Gastroesophageal sphincter (tissue), 4 donors: ENCODE results near the gene MDGA2. TPM values are rescaled to one million over a fixed set of nuclear protein-coding genes. Genes with fewer than 3 reads are reported as not detected.
"Not testable (repeated sequence)": the region's sequence is repeated elsewhere in the genome, so short reads cannot be mapped to it uniquely, and the experiment has no call there.

Source experiments
- ATAC-seq: fragments of 150-250 bp; one replicate; pipeline ENCODE4 v1.9.1; 2016; ENCODE audit warnings: mild to moderate bottlenecking, moderate library complexity
- H3K27ac ChIP-seq, 4 donors: fragments of 200-600 bp; sonication (generic) in 3 of 4; 1 replicate in 3 of 4; 2 replicates in 1 of 4; pipeline ENCODE4 v1.5.1; 2016 to 2019
- H3K27me3 ChIP-seq: fragments of 200-600 bp; sonication (generic); one replicate; pipeline ENCODE4 v1.5.1; 2019
- H3K36me3 ChIP-seq, 2 donors: fragments of 200-600 bp; sonication (generic); one replicate each; pipeline ENCODE4 v1.5.1; 2019; ENCODE audit warnings: control low read depth in 1 of 2
- H3K4me1 ChIP-seq, 3 donors: fragments of 200-600 bp; sonication (generic); 1 replicate in 2 of 3; 2 replicates in 1 of 3; pipeline ENCODE4 v1.5.1; 2016 to 2019; ENCODE audit warnings: control low read depth in 2 of 3
- H3K4me3 ChIP-seq, 2 donors: fragments of 200-600 bp; sonication (generic); one replicate each; pipeline ENCODE4 v1.5.1; 2019; ENCODE audit warnings: mild to moderate bottlenecking in 1 of 2, moderate library complexity in 1 of 2
- H3K9me3 ChIP-seq, 3 donors: fragments of 200-600 bp; sonication (generic); one replicate each; pipeline ENCODE4 v1.5.1; 2017 to 2019; ENCODE audit warnings: control low read depth in 2 of 3
- EP300 ChIP-seq: sonication (generic); formaldehyde crosslinking; IDR thresholded peaks from one replicate; pipeline ENCODE4 v1.6.1; 2017; ENCODE audit warnings: antibody characterized with exemption, mild to moderate bottlenecking
- POLR2A ChIP-seq, 2 donors: fragments of 450-650 bp; IDR thresholded peaks; one replicate each; pipeline ENCODE4 v1.6.1; 2017; ENCODE audit warnings: antibody characterized with exemption in 2 of 2, mild to moderate bottlenecking in 2 of 2, moderate library complexity in 1 of 2
- POLR2AphosphoS5 ChIP-seq: sonication (generic); formaldehyde crosslinking; IDR thresholded peaks from one replicate; pipeline ENCODE4 v1.6.1; 2017; ENCODE audit warnings: antibody characterized with exemption
- WGBS, 2 donors: methylation state at CpG; one replicate each; pipeline ENCODE4 v1.1.5; 2018; ENCODE audit warnings: low coverage in 1 of 2; 5-methylcytosine and 5-hydroxymethylcytosine counted together
- total RNA-seq, 4 donors: library from RNA; depleted of rRNA; stranded (reverse); fragments of >200 nt; gene quantifications; one replicate each; pipeline ENCODE4 v1.1.0, GENCODE V29; 2016
- TF ChIP-seq, protein P1 (sequence below), 4 experiments: fragments of 200-600 bp in 2 of 4; fragments of 450-650 bp in 2 of 4; sonication (generic) in 1 of 4; IDR thresholded peaks; one replicate each; pipeline ENCODE4 v1.5.1; 2017 to 2019; ENCODE audit warnings: antibody characterized with exemption in 4 of 4, mild to moderate bottlenecking in 2 of 4, moderate library complexity in 2 of 4

Gene MDGA2
- total RNA-seq, 4 donors from 2014 or later = 0.40 TPM; not detected in 3

DNA sequence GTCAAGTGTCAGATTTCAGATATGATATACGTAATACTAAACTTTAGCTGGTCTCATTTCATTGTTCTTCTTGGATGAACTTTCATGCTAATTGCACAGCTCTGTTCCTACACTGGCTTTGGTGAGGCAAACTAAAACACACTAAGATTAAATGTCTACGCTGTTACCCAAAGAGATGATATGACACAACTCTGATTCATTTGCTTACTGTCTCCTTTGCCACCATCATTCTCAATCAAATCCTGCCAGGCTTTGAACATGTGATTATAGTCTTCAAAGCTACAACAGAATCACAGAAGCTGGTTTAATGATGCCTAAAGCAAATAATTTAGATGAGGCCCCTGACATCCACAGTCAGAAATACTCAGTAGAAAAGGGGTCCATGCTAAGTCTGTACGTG is 37.7 kb downstream of the MDGA2 start:
- no peaks in the 10 kb centered on the region for H3K27me3 ChIP-seq
- no peaks in the 10 kb centered on the region for H3K36me3 ChIP-seq
- no peak overlapping the region for H3K27ac ChIP-seq
- no peak overlapping the region for H3K4me3 ChIP-seq
- no peaks in the 10 kb centered on the region for H3K9me3 ChIP-seq
- no peak for ATAC-seq
- WGBS, 2 donors = 67 to 84% methylated on average over 3 of the region's 3 CpGs
- no peaks in the 10 kb centered on the region for H3K4me1 ChIP-seq
- TF ChIP-seq, protein P1, sequence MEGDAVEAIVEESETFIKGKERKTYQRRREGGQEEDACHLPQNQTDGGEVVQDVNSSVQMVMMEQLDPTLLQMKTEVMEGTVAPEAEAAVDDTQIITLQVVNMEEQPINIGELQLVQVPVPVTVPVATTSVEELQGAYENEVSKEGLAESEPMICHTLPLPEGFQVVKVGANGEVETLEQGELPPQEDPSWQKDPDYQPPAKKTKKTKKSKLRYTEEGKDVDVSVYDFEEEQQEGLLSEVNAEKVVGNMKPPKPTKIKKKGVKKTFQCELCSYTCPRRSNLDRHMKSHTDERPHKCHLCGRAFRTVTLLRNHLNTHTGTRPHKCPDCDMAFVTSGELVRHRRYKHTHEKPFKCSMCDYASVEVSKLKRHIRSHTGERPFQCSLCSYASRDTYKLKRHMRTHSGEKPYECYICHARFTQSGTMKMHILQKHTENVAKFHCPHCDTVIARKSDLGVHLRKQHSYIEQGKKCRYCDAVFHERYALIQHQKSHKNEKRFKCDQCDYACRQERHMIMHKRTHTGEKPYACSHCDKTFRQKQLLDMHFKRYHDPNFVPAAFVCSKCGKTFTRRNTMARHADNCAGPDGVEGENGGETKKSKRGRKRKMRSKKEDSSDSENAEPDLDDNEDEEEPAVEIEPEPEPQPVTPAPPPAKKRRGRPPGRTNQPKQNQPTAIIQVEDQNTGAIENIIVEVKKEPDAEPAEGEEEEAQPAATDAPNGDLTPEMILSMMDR (IDR thresholded peaks at IDR 0.05) = no peak
- TF ChIP-seq EP300 (no peak), POLR2AphosphoS5 (no peak), POLR2A (IDR thresholded peaks at IDR 0.05) (no peak)

DNA sequence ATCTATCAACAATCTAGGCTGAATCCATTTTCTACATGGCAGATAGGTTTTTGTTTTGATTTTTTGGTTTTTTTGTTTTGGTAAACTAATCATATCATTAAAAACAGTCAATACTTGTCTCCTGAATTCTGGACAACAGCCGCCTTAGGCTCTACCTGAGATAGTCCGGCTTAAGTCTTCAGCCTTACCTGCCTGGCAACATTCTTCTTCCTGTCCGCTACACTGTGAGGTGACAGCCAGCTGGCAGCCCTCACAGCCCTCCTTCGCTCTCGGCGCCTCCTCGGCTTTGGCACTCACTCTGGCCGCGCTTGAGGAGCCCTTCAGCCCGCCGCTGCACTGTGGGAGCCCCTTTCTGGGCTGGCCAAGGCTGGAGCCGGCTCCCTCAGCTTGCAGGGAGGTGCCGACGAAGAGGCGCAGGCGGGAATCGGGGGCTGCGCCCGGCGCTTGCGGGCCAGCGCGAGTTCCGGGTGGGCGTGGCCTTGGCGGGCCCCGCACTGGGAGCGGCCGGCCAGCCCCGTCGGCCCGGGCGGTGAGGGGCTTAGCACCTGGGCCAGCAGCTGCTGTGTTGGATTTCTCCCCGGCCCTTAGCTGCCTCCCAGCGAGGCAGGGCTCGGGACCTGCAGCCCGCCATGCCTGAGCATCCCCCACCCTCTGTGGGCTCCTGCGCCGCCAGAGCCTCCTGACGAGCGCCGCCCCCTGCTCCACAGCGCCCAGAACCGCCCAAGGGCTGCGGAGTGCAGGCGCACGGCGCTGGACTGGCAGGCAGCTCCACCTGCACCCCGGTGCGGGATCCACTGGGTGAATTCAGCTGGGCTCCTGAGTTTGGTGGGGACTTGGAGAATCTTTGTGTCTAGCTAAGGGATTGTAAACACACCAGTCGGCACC is 49.0 kb downstream of the MDGA2 start:
- no peak overlapping the region for H3K27ac ChIP-seq
- no peaks in the 10 kb centered on the region for H3K36me3 ChIP-seq
- no peaks in the 10 kb centered on the region for H3K27me3 ChIP-seq
- no peak for ATAC-seq
- H3K9me3 ChIP-seq = no peaks in the 10 kb centered on the region
- 98 to 100% methylated on average over 2 to 8 of the region's 51 CpGs for WGBS, 2 donors
- no peaks in the 10 kb centered on the region for H3K4me1 ChIP-seq
- TF ChIP-seq POLR2A (IDR thresholded peaks at IDR 0.05) (no peak), POLR2AphosphoS5 (no peak), EP300 (no peak)
- TF ChIP-seq, protein P1 (IDR thresholded peaks at IDR 0.05) = no peak
- no peak overlapping the region for H3K4me3 ChIP-seq

DNA sequence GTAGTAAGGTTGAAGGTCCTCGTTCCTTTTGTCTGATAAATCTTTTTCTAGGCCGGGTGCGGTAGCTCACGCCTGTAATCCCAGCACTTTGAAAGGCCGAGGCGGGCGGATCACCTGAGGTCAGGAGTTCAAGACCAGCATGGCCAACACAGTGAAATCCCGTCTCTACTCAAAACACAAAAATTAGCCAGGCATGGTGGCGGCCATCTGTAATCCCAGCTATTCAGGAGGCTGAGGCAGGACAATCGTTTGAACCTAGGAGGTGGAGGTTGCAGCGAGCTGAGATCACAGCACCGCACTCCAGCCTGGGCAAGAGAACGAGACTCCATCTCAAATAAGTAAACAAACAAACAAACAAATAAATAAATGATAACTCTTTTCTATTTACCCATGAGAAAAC is 51.3 kb downstream of the MDGA2 start:
- not testable (repeated sequence) for H3K4me3 ChIP-seq, H3K4me1 ChIP-seq, H3K9me3 ChIP-seq, H3K27me3 ChIP-seq, H3K27ac ChIP-seq, H3K36me3 ChIP-seq, ATAC-seq
- WGBS, 2 donors = 60 to 86% methylated on average over 1 to 10 of the region's 13 CpGs

DNA sequence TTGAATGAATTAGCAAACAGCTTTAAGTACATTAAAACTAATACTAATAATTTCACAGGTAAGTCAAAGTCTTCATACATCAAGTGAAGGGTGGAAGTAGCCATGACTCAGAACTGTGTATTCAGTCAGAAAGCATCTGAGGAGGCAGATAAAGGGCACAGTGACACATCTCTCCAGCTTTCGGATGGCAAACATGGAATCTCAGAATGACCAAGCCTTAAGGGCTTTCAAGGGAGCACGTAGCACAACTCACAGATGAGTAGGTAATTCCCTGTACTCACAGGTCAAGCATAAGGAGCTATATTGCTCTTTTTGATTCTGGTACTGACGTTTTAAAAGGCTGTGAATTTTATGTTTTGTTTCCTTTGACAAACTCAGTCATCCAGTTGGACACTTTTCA is 56.0 kb downstream of the MDGA2 start:
- Histone ChIP-seq H3K4me1 (no peaks in the 10 kb centered on the region), H3K27me3 (no peaks in the 10 kb centered on the region), H3K4me3 (no peak overlapping the region), H3K27ac (no peak overlapping the region), H3K9me3 (no peaks in the 10 kb centered on the region), H3K36me3 (no peaks in the 10 kb centered on the region)
- TF ChIP-seq EP300 (no peak), POLR2AphosphoS5 (no peak), POLR2A (IDR thresholded peaks at IDR 0.05) (no peak)
- TF ChIP-seq, protein P1 (IDR thresholded peaks at IDR 0.05) = no peak
- no peak for ATAC-seq
- 62 to 75% methylated on average over 3 of the region's 3 CpGs for WGBS, 2 donors

DNA sequence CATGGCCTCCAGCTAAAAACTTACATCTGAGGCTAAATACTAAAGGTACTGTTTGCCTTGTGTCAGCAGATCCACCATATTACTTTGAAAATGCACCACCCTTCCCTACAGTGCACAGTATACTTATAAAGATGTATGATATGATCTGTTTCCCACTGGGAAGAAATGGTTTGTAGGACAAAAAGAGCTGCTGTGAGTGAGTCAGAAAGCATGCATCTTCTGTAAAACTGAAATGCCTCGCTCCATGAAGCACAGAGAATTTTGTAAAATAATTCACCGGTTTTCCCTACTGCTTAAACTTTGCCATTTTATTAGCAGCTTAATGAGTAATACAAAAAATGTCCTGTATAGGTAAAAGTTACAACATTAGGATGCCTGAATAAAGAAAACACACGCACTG is 68.8 kb downstream of the MDGA2 start:
- TF ChIP-seq, protein P1 (IDR thresholded peaks at IDR 0.05) = no peak
- TF ChIP-seq POLR2AphosphoS5 (no peak), EP300 (no peak), POLR2A (IDR thresholded peaks at IDR 0.05) (no peak)
- 90 to 94% methylated on average over 3 of the region's 3 CpGs for WGBS, 2 donors

More for the DNA sequence above, 68.8 kb downstream of the MDGA2 start:
- H3K27me3 ChIP-seq = no peaks in the 10 kb centered on the region
- H3K4me3 ChIP-seq = no peak overlapping the region
- H3K27ac ChIP-seq = no peak overlapping the region
- H3K36me3 ChIP-seq = no peaks in the 10 kb centered on the region
- no peak for ATAC-seq
- H3K9me3 ChIP-seq = no peaks in the 10 kb centered on the region
- H3K4me1 ChIP-seq = no peaks in the 10 kb centered on the region
